ENCODE measurements around the gene RIC8B.

RIC8B gene

DNA sequence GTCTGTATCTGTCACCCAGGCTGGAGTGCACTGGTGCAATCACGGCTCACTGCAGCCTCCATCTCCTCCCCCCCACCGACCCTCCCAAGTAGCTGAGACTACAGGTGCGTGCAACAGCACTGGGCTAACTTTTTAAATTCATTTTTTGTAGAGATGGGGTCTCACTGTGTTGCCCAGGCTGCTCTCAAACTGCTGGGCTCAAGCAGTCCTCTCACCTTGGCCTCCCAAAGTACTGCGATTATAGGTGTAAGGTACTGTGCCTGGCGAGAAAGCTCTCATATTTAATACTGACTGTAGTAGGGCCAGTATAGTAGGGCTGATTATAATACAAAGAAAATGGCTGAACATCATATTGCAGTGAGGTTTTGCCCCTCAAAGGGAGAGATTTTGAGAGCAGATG, 2.4 kb downstream of the RIC8B start:
- no peak overlapping the region for H2AFZ ChIP-seq (ENCODE audit: low read depth, low read length)
- DNase-seq (no peak), ATAC-seq (ENCODE audit: insufficient read depth, low read depth) (no peak)
- H3K4me2 ChIP-seq (ENCODE audit: insufficient read depth, low read length): peak overlapping the region; percentile 76; the same call in 1 of the 2 replicates
- no peaks in the 10 kb centered on the region for H3K27me3 ChIP-seq (ENCODE audit: insufficient read depth, low read length, poor library complexity)
- H3K27ac ChIP-seq (ENCODE audit: low read length): no peak overlapping the region
- no peaks in the 10 kb centered on the region for H3K9me3 ChIP-seq (ENCODE audit: insufficient read depth, low read length, severe bottlenecking)
- no peak overlapping the region for H3K9ac ChIP-seq (ENCODE audit: low read depth, low read length)
- H3K36me3 ChIP-seq (ENCODE audit: insufficient read depth, low read length): peaks cover 8% of the 10 kb centered on the region; the same call in 1 of the 2 replicates
- peaks cover 75% of the 10 kb centered on the region for H3K79me2 ChIP-seq (ENCODE audit: insufficient read depth, low read length)
- H3K4me1 ChIP-seq (ENCODE audit: insufficient read depth, low read length): peaks cover 37% of the 10 kb centered on the region
- peaks cover 10% of the 10 kb centered on the region for H4K20me1 ChIP-seq (ENCODE audit: insufficient read depth, low read length)
- TF ChIP-seq, protein P1, sequence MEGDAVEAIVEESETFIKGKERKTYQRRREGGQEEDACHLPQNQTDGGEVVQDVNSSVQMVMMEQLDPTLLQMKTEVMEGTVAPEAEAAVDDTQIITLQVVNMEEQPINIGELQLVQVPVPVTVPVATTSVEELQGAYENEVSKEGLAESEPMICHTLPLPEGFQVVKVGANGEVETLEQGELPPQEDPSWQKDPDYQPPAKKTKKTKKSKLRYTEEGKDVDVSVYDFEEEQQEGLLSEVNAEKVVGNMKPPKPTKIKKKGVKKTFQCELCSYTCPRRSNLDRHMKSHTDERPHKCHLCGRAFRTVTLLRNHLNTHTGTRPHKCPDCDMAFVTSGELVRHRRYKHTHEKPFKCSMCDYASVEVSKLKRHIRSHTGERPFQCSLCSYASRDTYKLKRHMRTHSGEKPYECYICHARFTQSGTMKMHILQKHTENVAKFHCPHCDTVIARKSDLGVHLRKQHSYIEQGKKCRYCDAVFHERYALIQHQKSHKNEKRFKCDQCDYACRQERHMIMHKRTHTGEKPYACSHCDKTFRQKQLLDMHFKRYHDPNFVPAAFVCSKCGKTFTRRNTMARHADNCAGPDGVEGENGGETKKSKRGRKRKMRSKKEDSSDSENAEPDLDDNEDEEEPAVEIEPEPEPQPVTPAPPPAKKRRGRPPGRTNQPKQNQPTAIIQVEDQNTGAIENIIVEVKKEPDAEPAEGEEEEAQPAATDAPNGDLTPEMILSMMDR (IDR thresholded peaks at IDR 0.05; ENCODE audit: borderline replicate concordance, extremely low read depth, low read length, poor library complexity, severe bottlenecking): no peak
- TF ChIP-seq EZH2 (IDR thresholded peaks at IDR 0.05; ENCODE audit: borderline replicate concordance, low read depth, low read length, severe bottlenecking): no peak
- H3K4me3 ChIP-seq (ENCODE audit: low read depth in 1 of 2, low read length in 2 of 2): peak overlapping the region in 1 of 2 experiments; percentile 17; a peak in 2 of 4 replicates

DNA sequence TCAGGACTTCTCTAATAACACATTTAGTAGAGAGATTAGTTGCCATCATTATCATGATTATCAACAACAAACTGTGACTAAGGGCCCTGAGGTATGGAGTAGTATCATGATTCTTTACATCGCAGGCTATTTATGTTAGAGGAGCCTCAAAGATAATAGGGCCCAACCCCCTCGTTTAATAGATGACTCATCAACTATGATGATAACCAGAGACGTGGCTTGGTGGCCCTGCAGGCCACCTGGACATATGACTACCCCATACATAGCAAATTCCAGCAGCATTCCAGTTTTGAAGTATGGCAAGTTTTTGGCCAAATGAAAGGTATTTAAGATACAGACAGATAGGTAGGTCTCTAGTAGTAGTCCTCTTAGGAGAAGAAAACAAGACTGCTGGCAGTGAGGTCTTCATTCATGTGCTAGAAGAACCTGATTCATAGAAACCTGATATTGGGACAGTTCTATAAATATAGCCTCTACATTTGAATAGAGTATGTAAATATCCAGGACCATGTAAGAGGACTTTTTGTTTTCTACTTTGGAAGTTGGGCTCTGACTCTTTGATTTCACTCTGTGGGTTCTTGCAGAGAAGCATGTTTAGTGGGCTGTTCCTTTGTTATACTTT, 5.6 kb downstream of the RIC8B start:
- Histone ChIP-seq H3K79me2 (ENCODE audit: insufficient read depth, low read length) (peaks cover 100% of the 10 kb centered on the region), H2AFZ (ENCODE audit: low read depth, low read length) (no peak overlapping the region), H3K4me1 (ENCODE audit: insufficient read depth, low read length) (peaks cover 26% of the 10 kb centered on the region), H4K20me1 (ENCODE audit: insufficient read depth, low read length) (peaks cover 21% of the 10 kb centered on the region), H3K27me3 (ENCODE audit: insufficient read depth, low read length, poor library complexity) (no peaks in the 10 kb centered on the region), H3K9me3 (ENCODE audit: insufficient read depth, low read length, severe bottlenecking) (no peaks in the 10 kb centered on the region), H3K9ac (ENCODE audit: low read depth, low read length) (no peak overlapping the region), H3K36me3 (ENCODE audit: insufficient read depth, low read length) (peaks cover 32% of the 10 kb centered on the region), H3K27ac (ENCODE audit: low read length) (no peak overlapping the region), H3K4me2 (ENCODE audit: insufficient read depth, low read length) (no peak overlapping the region; the same call in 1 of the 2 replicates), H3K4me3 (ENCODE audit: low read depth in 1 of 2, low read length in 2 of 2) (no peak overlapping the region)
- DNase-seq: no peak
- TF ChIP-seq, protein P1 (IDR thresholded peaks at IDR 0.05; ENCODE audit: borderline replicate concordance, extremely low read depth, low read length, poor library complexity, severe bottlenecking): no peak
- TF ChIP-seq EZH2 (IDR thresholded peaks at IDR 0.05; ENCODE audit: borderline replicate concordance, low read depth, low read length, severe bottlenecking): no peak
- ATAC-seq (ENCODE audit: insufficient read depth, low read depth): no peak

DNA sequence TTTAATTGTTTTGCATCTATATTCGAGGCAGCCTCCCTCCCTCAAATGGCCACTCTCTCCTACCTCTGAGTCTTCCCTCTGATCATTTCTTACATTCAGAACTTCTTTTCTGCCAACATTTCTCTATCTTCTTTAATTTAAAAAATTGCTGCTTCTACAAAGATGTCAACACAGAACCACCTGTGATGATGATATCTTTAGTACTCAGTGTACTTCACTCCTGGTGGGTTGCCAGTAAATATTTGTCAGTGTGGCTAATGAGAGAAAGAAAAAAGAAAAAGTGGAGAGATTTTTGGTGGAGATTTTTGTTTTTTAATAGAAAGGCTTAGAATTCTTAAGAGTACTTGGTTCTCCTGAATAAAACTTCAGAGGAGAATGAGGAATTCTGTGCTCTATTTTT, 8.1 kb downstream of the RIC8B start:
- DNase-seq: no peak
- peaks cover 87% of the 10 kb centered on the region for H3K79me2 ChIP-seq (ENCODE audit: insufficient read depth, low read length)
- peaks cover 47% of the 10 kb centered on the region for H3K36me3 ChIP-seq (ENCODE audit: insufficient read depth, low read length)
- no peaks in the 10 kb centered on the region for H3K27me3 ChIP-seq (ENCODE audit: insufficient read depth, low read length, poor library complexity)
- peaks cover 20% of the 10 kb centered on the region; the same call in 1 of the 2 replicates for H4K20me1 ChIP-seq (ENCODE audit: insufficient read depth, low read length)
- H3K4me1 ChIP-seq (ENCODE audit: insufficient read depth, low read length): 0 out of 2 replicates have a peak, but pooled peaks cover 3% of the 10 kb centered on the region
- H3K4me2 ChIP-seq (ENCODE audit: insufficient read depth, low read length): no peak overlapping the region
- no peak overlapping the region for H3K4me3 ChIP-seq (ENCODE audit: low read depth in 1 of 2, low read length in 2 of 2)
- no peaks in the 10 kb centered on the region for H3K9me3 ChIP-seq (ENCODE audit: insufficient read depth, low read length, severe bottlenecking)
- no peak for TF ChIP-seq EZH2 (IDR thresholded peaks at IDR 0.05; ENCODE audit: borderline replicate concordance, low read depth, low read length, severe bottlenecking)
- TF ChIP-seq, protein P1 (IDR thresholded peaks at IDR 0.05; ENCODE audit: borderline replicate concordance, extremely low read depth, low read length, poor library complexity, severe bottlenecking): no peak
- no peak overlapping the region for H3K27ac ChIP-seq (ENCODE audit: low read length)
- no peak for ATAC-seq (ENCODE audit: insufficient read depth, low read depth)
- H3K9ac ChIP-seq (ENCODE audit: low read depth, low read length): no peak overlapping the region
- H2AFZ ChIP-seq (ENCODE audit: low read depth, low read length): no peak overlapping the region
